ENCODE results near the gene FCHSD2. TPM values are rescaled to one million over a fixed set of nuclear protein-coding genes. Genes with fewer than 3 reads are reported as not detected.

Gene FCHSD2
- total and polyA plus RNA-seq, 2 of the 13 experiments (the other 11 are each of a cell fraction or from before 2014, with no cell fraction given) = 20.5 to 24.8 TPM

GRCh38 chr11:72821920-72822799, 320.0 kb downstream of the FCHSD2 start (continued):
- no peak for TF ChIP-seq REST (IDR thresholded peaks at IDR 0.05; ENCODE audit: borderline replicate concordance in 1 of 2, low read depth in 1 of 2, low read length in 2 of 2)
- no peak for TF ChIP-seq MIXL1 (CRISPR knock-in tag; IDR thresholded peaks at IDR 0.05)
- no peak for TF ChIP-seq TBP (CRISPR knock-in tag; IDR thresholded peaks at IDR 0.05)
- TF ChIP-seq, protein P1, sequence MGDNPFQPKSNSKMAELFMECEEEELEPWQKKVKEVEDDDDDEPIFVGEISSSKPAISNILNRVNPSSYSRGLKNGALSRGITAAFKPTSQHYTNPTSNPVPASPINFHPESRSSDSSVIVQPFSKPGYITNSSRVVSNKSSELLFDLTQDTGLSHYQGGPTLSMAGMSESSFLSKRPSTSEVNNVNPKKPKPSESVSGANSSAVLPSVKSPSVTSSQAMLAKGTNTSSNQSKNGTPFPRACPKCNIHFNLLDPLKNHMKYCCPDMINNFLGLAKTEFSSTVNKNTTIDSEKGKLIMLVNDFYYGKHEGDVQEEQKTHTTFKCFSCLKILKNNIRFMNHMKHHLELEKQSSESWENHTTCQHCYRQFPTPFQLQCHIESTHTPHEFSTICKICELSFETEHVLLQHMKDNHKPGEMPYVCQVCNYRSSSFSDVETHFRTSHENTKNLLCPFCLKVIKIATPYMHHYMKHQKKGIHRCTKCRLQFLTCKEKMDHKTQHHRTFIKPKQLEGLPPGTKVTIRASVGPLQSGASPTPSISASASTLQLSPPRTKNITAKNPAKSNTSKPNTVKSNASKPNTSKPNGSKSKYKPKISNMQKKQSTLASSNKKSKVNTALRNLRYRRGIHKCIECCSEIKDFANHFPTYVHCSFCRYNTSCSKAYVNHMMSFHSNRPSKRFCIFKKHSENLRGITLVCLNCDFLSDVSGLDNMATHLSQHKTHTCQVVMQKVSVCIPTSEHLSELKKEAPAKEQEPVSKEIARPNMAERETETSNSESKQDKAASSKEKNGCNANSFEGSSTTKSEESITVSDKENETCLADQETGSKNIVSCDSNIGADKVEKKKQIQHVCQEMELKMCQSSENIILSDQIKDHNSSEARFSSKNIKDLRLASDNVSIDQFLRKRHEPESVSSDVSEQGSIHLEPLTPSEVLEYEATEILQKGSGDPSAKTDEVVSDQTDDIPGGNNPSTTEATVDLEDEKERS (CRISPR knock-in tag; IDR thresholded peaks at IDR 0.05) = no peak
- TF ChIP-seq EHMT2 (IDR thresholded peaks at IDR 0.05; ENCODE audit: borderline replicate concordance, low read depth, low read length) = no peak
- TF ChIP-seq, protein P2, sequence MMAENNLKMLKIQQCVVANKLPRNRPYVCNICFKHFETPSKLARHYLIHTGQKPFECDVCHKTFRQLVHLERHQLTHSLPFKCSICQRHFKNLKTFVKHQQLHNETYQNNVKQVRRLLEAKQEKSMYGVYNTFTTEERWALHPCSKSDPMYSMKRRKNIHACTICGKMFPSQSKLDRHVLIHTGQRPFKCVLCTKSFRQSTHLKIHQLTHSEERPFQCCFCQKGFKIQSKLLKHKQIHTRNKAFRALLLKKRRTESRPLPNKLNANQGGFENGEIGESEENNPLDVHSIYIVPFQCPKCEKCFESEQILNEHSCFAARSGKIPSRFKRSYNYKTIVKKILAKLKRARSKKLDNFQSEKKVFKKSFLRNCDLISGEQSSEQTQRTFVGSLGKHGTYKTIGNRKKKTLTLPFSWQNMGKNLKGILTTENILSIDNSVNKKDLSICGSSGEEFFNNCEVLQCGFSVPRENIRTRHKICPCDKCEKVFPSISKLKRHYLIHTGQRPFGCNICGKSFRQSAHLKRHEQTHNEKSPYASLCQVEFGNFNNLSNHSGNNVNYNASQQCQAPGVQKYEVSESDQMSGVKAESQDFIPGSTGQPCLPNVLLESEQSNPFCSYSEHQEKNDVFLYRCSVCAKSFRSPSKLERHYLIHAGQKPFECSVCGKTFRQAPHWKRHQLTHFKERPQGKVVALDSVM (CRISPR knock-in tag; IDR thresholded peaks at IDR 0.05) = no peak
- no peak for TF ChIP-seq TFAP4 (IDR thresholded peaks at IDR 0.05; ENCODE audit: borderline replicate concordance, low read depth)
- TF ChIP-seq NFRKB (IDR thresholded peaks at IDR 0.05) = no peak
- TF ChIP-seq KAT2B (IDR thresholded peaks at IDR 0.05; ENCODE audit: borderline replicate concordance, low read depth, low read length) = no peak
- TF ChIP-seq ZFAT (CRISPR knock-in tag; conservative IDR thresholded peaks at IDR 0.05) = no peak
- no peak for TF ChIP-seq SETDB1 (CRISPR knock-in tag; IDR thresholded peaks at IDR 0.05; ENCODE audit: borderline replicate concordance)
- TF ChIP-seq MXD1 (CRISPR knock-in tag; IDR thresholded peaks at IDR 0.05) = 0 out of 2 replicates have a peak, but pooled peaks have one; percentile 4
- TF ChIP-seq MAFK (conservative IDR thresholded peaks at IDR 0.05 in 1 of 2, IDR thresholded peaks at IDR 0.05 in 1 of 2; ENCODE audit: low read length in 2 of 2) = no peak
- TF ChIP-seq, protein P3, sequence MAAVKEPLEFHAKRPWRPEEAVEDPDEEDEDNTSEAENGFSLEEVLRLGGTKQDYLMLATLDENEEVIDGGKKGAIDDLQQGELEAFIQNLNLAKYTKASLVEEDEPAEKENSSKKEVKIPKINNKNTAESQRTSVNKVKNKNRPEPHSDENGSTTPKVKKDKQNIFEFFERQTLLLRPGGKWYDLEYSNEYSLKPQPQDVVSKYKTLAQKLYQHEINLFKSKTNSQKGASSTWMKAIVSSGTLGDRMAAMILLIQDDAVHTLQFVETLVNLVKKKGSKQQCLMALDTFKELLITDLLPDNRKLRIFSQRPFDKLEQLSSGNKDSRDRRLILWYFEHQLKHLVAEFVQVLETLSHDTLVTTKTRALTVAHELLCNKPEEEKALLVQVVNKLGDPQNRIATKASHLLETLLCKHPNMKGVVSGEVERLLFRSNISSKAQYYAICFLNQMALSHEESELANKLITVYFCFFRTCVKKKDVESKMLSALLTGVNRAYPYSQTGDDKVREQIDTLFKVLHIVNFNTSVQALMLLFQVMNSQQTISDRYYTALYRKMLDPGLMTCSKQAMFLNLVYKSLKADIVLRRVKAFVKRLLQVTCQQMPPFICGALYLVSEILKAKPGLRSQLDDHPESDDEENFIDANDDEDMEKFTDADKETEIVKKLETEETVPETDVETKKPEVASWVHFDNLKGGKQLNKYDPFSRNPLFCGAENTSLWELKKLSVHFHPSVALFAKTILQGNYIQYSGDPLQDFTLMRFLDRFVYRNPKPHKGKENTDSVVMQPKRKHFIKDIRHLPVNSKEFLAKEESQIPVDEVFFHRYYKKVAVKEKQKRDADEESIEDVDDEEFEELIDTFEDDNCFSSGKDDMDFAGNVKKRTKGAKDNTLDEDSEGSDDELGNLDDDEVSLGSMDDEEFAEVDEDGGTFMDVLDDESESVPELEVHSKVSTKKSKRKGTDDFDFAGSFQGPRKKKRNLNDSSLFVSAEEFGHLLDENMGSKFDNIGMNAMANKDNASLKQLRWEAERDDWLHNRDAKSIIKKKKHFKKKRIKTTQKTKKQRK (IDR thresholded peaks at IDR 0.05; ENCODE audit: low read length) = no peak
